ENCODE measurements around the gene TBX21. TPM values are rescaled to one million over a fixed set of nuclear protein-coding genes. Genes with fewer than 3 reads are reported as not detected.

Gene TBX21
- polyA plus RNA-seq, 1 donor from 2014 or later, result not detected

GRCh38 chr17:47730681-47731080, 2.4 kb upstream of the TBX21 start:
- H3K27me3 ChIP-seq (ENCODE audit: insufficient read depth, low read depth, low read length), result peaks cover 48% of the 10 kb centered on the region

GRCh38 chr17:47731396-47731795, 1.6 kb upstream of the TBX21 start:
- H3K27ac ChIP-seq (ENCODE audit: low read length), result no peak overlapping the region
- H3K9me2 ChIP-seq (ENCODE audit: insufficient read depth, low read length), result no peaks in the 10 kb centered on the region
- H2AFZ ChIP-seq (ENCODE audit: low read depth, low read length), result no peak overlapping the region
- H3K27me3 ChIP-seq (ENCODE audit: insufficient read depth, low read depth, low read length), result peaks cover 56% of the 10 kb centered on the region
- H3K4me3 ChIP-seq (ENCODE audit: low read length), result no peak overlapping the region
- H3F3A ChIP-seq (ENCODE audit: insufficient read depth, low read length, poor library complexity, severe bottlenecking), result no peaks in the 10 kb centered on the region
- H3K9ac ChIP-seq (ENCODE audit: low read length), result no peak overlapping the region
- H3K79me2 ChIP-seq (replicated peaks; ENCODE audit: insufficient read depth, low read length), result no peaks in the 10 kb centered on the region
- no peak overlapping the region for H3K4me2 ChIP-seq (ENCODE audit: low read length)
- no peaks in the 10 kb centered on the region for H3K9me3 ChIP-seq (ENCODE audit: low read length)
- no peaks in the 10 kb centered on the region for H4K20me1 ChIP-seq (ENCODE audit: insufficient read depth)
- H3K36me3 ChIP-seq (ENCODE audit: insufficient read depth, low read length), result no peaks in the 10 kb centered on the region
- TF ChIP-seq REST (IDR thresholded peaks at IDR 0.05; ENCODE audit: borderline replicate concordance), result no peak
- no peak for TF ChIP-seq SMC3 (conservative IDR thresholded peaks at IDR 0.05; ENCODE audit: poor library complexity)
- TF ChIP-seq RAD21 (conservative IDR thresholded peaks at IDR 0.05), result no peak
- no peak for TF ChIP-seq POLR2AphosphoS5 (IDR thresholded peaks at IDR 0.05)
- no peak for TF ChIP-seq EP300 (conservative IDR thresholded peaks at IDR 0.05; ENCODE audit: poor library complexity, severe bottlenecking)
- TF ChIP-seq CTCF (IDR thresholded peaks at IDR 0.05; ENCODE audit: poor library complexity, severe bottlenecking), result no peak
- TF ChIP-seq MXI1 (conservative IDR thresholded peaks at IDR 0.05; ENCODE audit: poor library complexity, severe bottlenecking), result no peak

More at GRCh38 chr17:47730681-47731080, 2.4 kb upstream of the TBX21 start:
- Histone ChIP-seq H3K4me3 (ENCODE audit: low read length) (no peak overlapping the region), H4K20me1 (ENCODE audit: insufficient read depth) (no peaks in the 10 kb centered on the region), H3K36me3 (ENCODE audit: insufficient read depth, low read length) (no peaks in the 10 kb centered on the region), H3K4me2 (ENCODE audit: low read length) (no peak overlapping the region), H3K27ac (ENCODE audit: low read length) (no peak overlapping the region), H3F3A (ENCODE audit: insufficient read depth, low read length, poor library complexity, severe bottlenecking) (no peaks in the 10 kb centered on the region), H3K9me3 (ENCODE audit: low read length) (no peaks in the 10 kb centered on the region), H3K9me2 (ENCODE audit: insufficient read depth, low read length) (no peaks in the 10 kb centered on the region), H3K79me2 (replicated peaks; ENCODE audit: insufficient read depth, low read length) (no peaks in the 10 kb centered on the region), H3K9ac (ENCODE audit: low read length) (no peak overlapping the region), H2AFZ (ENCODE audit: low read depth, low read length) (no peak overlapping the region)
- TF ChIP-seq MXI1 (conservative IDR thresholded peaks at IDR 0.05; ENCODE audit: poor library complexity, severe bottlenecking) (no peak), POLR2AphosphoS5 (IDR thresholded peaks at IDR 0.05) (no peak), CTCF (IDR thresholded peaks at IDR 0.05; ENCODE audit: poor library complexity, severe bottlenecking) (no peak), RAD21 (conservative IDR thresholded peaks at IDR 0.05) (no peak), EZH2 (IDR thresholded peaks at IDR 0.05; ENCODE audit: borderline replicate concordance, insufficient read depth, low read length, poor library complexity, severe bottlenecking) (no peak), TAF1 (IDR thresholded peaks at IDR 0.05; ENCODE audit: low read depth) (no peak), SMC3 (conservative IDR thresholded peaks at IDR 0.05; ENCODE audit: poor library complexity) (no peak), REST (IDR thresholded peaks at IDR 0.05; ENCODE audit: borderline replicate concordance) (no peak), EP300 (conservative IDR thresholded peaks at IDR 0.05; ENCODE audit: poor library complexity, severe bottlenecking) (no peak)
